Motor neuron (in vitro differentiated cells): ENCODE results near the gene HAS3. TPM values are rescaled to one million over a fixed set of nuclear protein-coding genes. Genes with fewer than 3 reads are reported as not detected.
"Not testable (repeated sequence)": the region's sequence is repeated elsewhere in the genome, so short reads cannot be mapped to it uniquely, and the experiment has no call there.

Source experiments
- ATAC-seq, 8 experiments: fragments of 200-7000 bp; cut with Tn5 transposase; replicated peaks in 6 of 8; 2 replicates each; pipeline ENCODE4 v1.8.0; 2021; ENCODE audit warnings: mild to moderate bottlenecking in 8 of 8, moderate library complexity in 8 of 8
- H3K27ac ChIP-seq, 2 donors: fragments of 250-450 bp; sonication (Bioruptor Pico); 2 replicates each; pipeline ENCODE4 v1.9.0; 2021; ENCODE audit warnings: antibody characterized with exemption in 2 of 2, mild to moderate bottlenecking in 2 of 2, moderate library complexity in 1 of 2
- H3K4me1 ChIP-seq, 2 donors: fragments of 250-450 bp; sonication (Bioruptor Pico); replicated peaks in 1 of 2; 2 replicates each; pipeline ENCODE4 v1.6.1; 2021; ENCODE audit warnings: antibody characterized with exemption in 2 of 2, mild to moderate bottlenecking in 2 of 2, moderate library complexity in 1 of 2
- H3K4me3 ChIP-seq, 5 donors: fragments of 250-450 bp; sonication (Bioruptor Pico); 2 replicates each; pipeline ENCODE4 v1.9.0; 2021; ENCODE audit warnings: antibody characterized with exemption in 5 of 5, mild to moderate bottlenecking in 5 of 5, moderate library complexity in 4 of 5
- WGBS, 10 experiments: fragments of 450-650 bp; shearing (Covaris generic); methylation state at CpG; one replicate each; pipeline ENCODE4 v1.0.0; 2022; 5-methylcytosine and 5-hydroxymethylcytosine counted together
- in situ Hi-C, 9 experiments: fragments of 400-800 bp; cut with MboI; loops; one replicate each; pipeline ENCODE4 v1.15.0; 2021; ENCODE audit warnings: low sequenced_read_pairs in 9 of 9, low pct_unique_long_range_greater_than_20kb in 2 of 9; ENCODE audit not compliant: unreplicated experiment in 9 of 9
- total RNA-seq, 8 experiments: library from RNA; unstranded; fragments of 300-600 nt; gene quantifications; 2 replicates each; pipeline versions ENCODE4 v1.2.3 to v1.2.4, GENCODE V29; 2022

The HAS3 gene
- total RNA-seq, 8 experiments from 2014 or later: 1.0 to 38.8 (median 2.5) TPM

GRCh38 chr16:69114346-69114975 lies 9.0 kb downstream of the HAS3 start:
- WGBS, 10 experiments: 79 to 98% (median 96%) methylated on average over 4 to 15 of the region's 25 CpGs; no CpG with 5 or more reads in 4 of the 10 experiments
- ATAC-seq: no peak
- in situ Hi-C loops: loop anchor here in 5 of 9 experiments (10.0 to 25.0 kb wide), 5 partner anchors 202 to 577 kb away; partner anchors contain the start of gene ZFP90 (in 2 of the 5)
- no peak overlapping the region for H3K27ac ChIP-seq
- H3K4me3 ChIP-seq: no peak overlapping the region
- H3K4me1 ChIP-seq: no peaks in the 10 kb centered on the region

GRCh38 chr16:69114976-69115355 lies 9.5 kb downstream of the HAS3 start:
- Histone ChIP-seq H3K4me1 (no peaks in the 10 kb centered on the region), H3K4me3 (no peak overlapping the region), H3K27ac (no peak overlapping the region)
- ATAC-seq: no peak
- 80 to 100% (median 89%) methylated on average over 1 to 4 of the region's 6 CpGs; no CpG with 5 or more reads in 7 of the 10 experiments for WGBS, 10 experiments
- in situ Hi-C loops: loop anchor here in 5 of 9 experiments (10.0 to 25.0 kb wide), 5 partner anchors 203 to 578 kb away; partner anchors contain the start of gene ZFP90 (in 2 of the 5)

- no peak for ATAC-seq
- Histone ChIP-seq H3K4me1 (no peaks in the 10 kb centered on the region), H3K4me3 (no peak overlapping the region), H3K27ac (no peak overlapping the region)
- in situ Hi-C loops: loop anchor here in 5 of 9 experiments (10.0 to 25.0 kb wide), 5 partner anchors 203 to 578 kb away; partner anchors contain the start of gene ZFP90 (in 2 of the 5)
- WGBS, 10 experiments: 80 to 100% (median 100%) methylated on average over 1 to 4 of the region's 5 CpGs; no CpG with 5 or more reads in 3 of the 10 experiments
These were observed 9.9 kb downstream of the HAS3 start for GRCh38 chr16:69115361-69115760.

GRCh38 chr16:69115837-69116236 lies 10.4 kb downstream of the HAS3 start:
- no peak for ATAC-seq
- Histone ChIP-seq H3K4me3 (no peak overlapping the region), H3K27ac (no peak overlapping the region), H3K4me1 (no peaks in the 10 kb centered on the region)
- in situ Hi-C loops: loop anchor here in 5 of 9 experiments (10.0 to 25.0 kb wide), 5 partner anchors 204 to 579 kb away; partner anchors contain the start of gene ZFP90 (in 2 of the 5)
- 80 to 100% (median 85%) methylated on average over 1 of the region's 1 CpG; no CpG with 5 or more reads in 6 of the 10 experiments for WGBS, 10 experiments

- 82 to 100% (median 94%) methylated on average over 1 to 5 of the region's 7 CpGs; no CpG with 5 or more reads in 2 of the 10 experiments for WGBS, 10 experiments
- in situ Hi-C loops: loop anchor here in 5 of 9 experiments (10.0 to 25.0 kb wide), 5 partner anchors 204 to 579 kb away; partner anchors contain the start of gene ZFP90 (in 2 of the 5)
These were observed 10.9 kb downstream of the HAS3 start for GRCh38 chr16:69116256-69116875.

GRCh38 chr16:69116906-69117305 lies 11.5 kb downstream of the HAS3 start:
- no peak overlapping the region for H3K27ac ChIP-seq
- in situ Hi-C loops: loop anchor here in 5 of 9 experiments (10.0 to 25.0 kb wide), 5 partner anchors 205 to 580 kb away; partner anchors contain the start of gene ZFP90 (in 2 of the 5)
- no peak overlapping the region for H3K4me3 ChIP-seq
- 80 to 100% (median 87%) methylated on average over 1 to 6 of the region's 6 CpGs; no CpG with 5 or more reads in 2 of the 10 experiments for WGBS, 10 experiments
- H3K4me1 ChIP-seq: no peaks in the 10 kb centered on the region
- no peak for ATAC-seq

More at GRCh38 chr16:69116256-69116875, 10.9 kb downstream of the HAS3 start:
- H3K4me1 ChIP-seq: no peaks in the 10 kb centered on the region
- ATAC-seq: no peak
- no peak overlapping the region for H3K4me3 ChIP-seq
- no peak overlapping the region for H3K27ac ChIP-seq

- Histone ChIP-seq H3K4me1 (no peaks in the 10 kb centered on the region), H3K27ac (no peak overlapping the region), H3K4me3 (no peak overlapping the region)
- no peak for ATAC-seq
- in situ Hi-C loops: loop anchor here in 5 of 9 experiments (10.0 to 25.0 kb wide), 5 partner anchors 206 to 581 kb away; partner anchors contain the start of gene ZFP90 (in 2 of the 5)
- 94 to 100% (median 100%) methylated on average over 1 to 2 of the region's 2 CpGs; no CpG with 5 or more reads in 7 of the 10 experiments for WGBS, 10 experiments
These were observed 13.0 kb downstream of the HAS3 start for GRCh38 chr16:69118468-69118867.

GRCh38 chr16:69118994-69119393 lies 13.5 kb downstream of the HAS3 start:
- Histone ChIP-seq H3K4me3 (no peak overlapping the region), H3K27ac (no peak overlapping the region), H3K4me1 (no peaks in the 10 kb centered on the region)
- in situ Hi-C loops: loop anchor here in 5 of 9 experiments (10.0 to 25.0 kb wide), 5 partner anchors 207 to 582 kb away; partner anchors contain the start of gene ZFP90 (in 2 of the 5)
- WGBS, 10 experiments: 100% methylated on average over 1 of the region's 2 CpGs; no CpG with 5 or more reads in 9 of the 10 experiments
- peak in 1 of 8 experiments; percentile 3 for ATAC-seq

- no peaks in the 10 kb centered on the region for H3K4me1 ChIP-seq
- no peak overlapping the region for H3K4me3 ChIP-seq
- in situ Hi-C loops: loop anchor here in 5 of 9 experiments (10.0 to 25.0 kb wide), 5 partner anchors 207 to 582 kb away; partner anchors contain the start of gene ZFP90 (in 2 of the 5)
- 100% methylated on average over 1 of the region's 2 CpGs; no CpG with 5 or more reads in 6 of the 10 experiments for WGBS, 10 experiments
- H3K27ac ChIP-seq: no peak overlapping the region
- ATAC-seq: peak in 1 of 8 experiments; percentile 2
These were observed 14.1 kb downstream of the HAS3 start for GRCh38 chr16:69119536-69119935.

GRCh38 chr16:69120096-69120664 lies 14.7 kb downstream of the HAS3 start:
- ATAC-seq: no peak
- WGBS, 10 experiments: 94 to 100% (median 100%) methylated on average over 2 to 6 of the region's 19 CpGs; no CpG with 5 or more reads in 5 of the 10 experiments
- Histone ChIP-seq H3K4me1 (no peaks in the 10 kb centered on the region), H3K4me3 (no peak overlapping the region), H3K27ac (no peak overlapping the region)
- in situ Hi-C loops: loop anchor here in 5 of 9 experiments (25.0 kb wide), 4 partner anchors 208 to 583 kb away; partner anchors contain the start of gene ZFP90 (in 2 of the 5)

- Histone ChIP-seq H3K4me3 (no peak overlapping the region), H3K27ac (no peak overlapping the region), H3K4me1 (no peaks in the 10 kb centered on the region)
- 0 to 100% (median 95%) methylated on average over 1 to 3 of the region's 3 CpGs; no CpG with 5 or more reads in 2 of the 10 experiments for WGBS, 10 experiments
- peak in 3 of 8 experiments; percentile 55 to 71 (median 67) for ATAC-seq
- in situ Hi-C loops: loop anchor here in 5 of 9 experiments (25.0 kb wide), 4 partner anchors 212 to 587 kb away; partner anchors contain the start of gene ZFP90 (in 2 of the 5)
These were observed 18.5 kb downstream of the HAS3 start for GRCh38 chr16:69123910-69124309.

- not testable (repeated sequence) for H3K27ac ChIP-seq, H3K4me3 ChIP-seq, H3K4me1 ChIP-seq, ATAC-seq
- WGBS, 10 experiments: 86 to 100% (median 98%) methylated on average over 1 to 6 of the region's 8 CpGs; no CpG with 5 or more reads in 3 of the 10 experiments
- in situ Hi-C loops: loop anchor here in 5 of 9 experiments (25.0 kb wide), 4 partner anchors 212 to 587 kb away; partner anchors contain the start of gene ZFP90 (in 2 of the 5)
These were observed 19.0 kb downstream of the HAS3 start for GRCh38 chr16:69124406-69124805.
